B cell (primary cell): ENCODE measurements around the gene PARVG. TPM values are rescaled to one million over a fixed set of nuclear protein-coding genes. Genes with fewer than 3 reads are reported as not detected.

ENCODE experiments used
- ATAC-seq: fragments of 200-7000 bp; cut with Tn5 transposase; one replicate; pipeline ENCODE4 v1.10.0; 2021; ENCODE audit warnings: low read depth, mild to moderate bottlenecking, moderate number of reproducible peaks, moderate library complexity
- CTCF ChIA-PET: fragments of 350-600 bp; sonication (Branson Sonifier 250); formaldehyde crosslinking; loops from one replicate; lab custom pipeline; 2021; ENCODE audit warnings: antibody characterized with exemption, inconsistent platforms; lab: Charles Lee
- POLR2A ChIA-PET: fragments of 350-600 bp; sonication (Branson Sonifier 250); formaldehyde crosslinking; loops from one replicate; lab custom pipeline; 2021; ENCODE audit warnings: antibody characterized with exemption; lab: Charles Lee
- DNase-seq: peaks from one replicate; pipeline ENCODE4 v3.0.0; 2013
- H2AFZ ChIP-seq: 2 replicates; pipeline ENCODE4 v1.6.1; 2012; ENCODE audit warnings: mild to moderate bottlenecking, low read depth, low read length; ENCODE audit not compliant: insufficient read depth, poor library complexity, severe bottlenecking
- H3K27ac ChIP-seq, 2 donors: 1 replicate in 1 of 2; 2 replicates in 1 of 2; pipeline ENCODE4 v1.5.1; 2012 to 2013; ENCODE audit warnings: low read length in 2 of 2, mild to moderate bottlenecking in 2 of 2, moderate library complexity in 1 of 2
- H3K27me3 ChIP-seq, 4 experiments: fragments of 200-600 bp in 1 of 4; sonication (generic) in 1 of 4; replicated peaks in 1 of 4; 1 replicate in 2 of 4; 2 replicates in 2 of 4; pipeline versions ENCODE4 v1.6.1 to v1.7.0; 2013 to 2016; ENCODE audit warnings: low read length in 3 of 4, mild to moderate bottlenecking in 2 of 4, mixed read lengths in 1 of 4, moderate library complexity in 1 of 4; ENCODE audit not compliant: insufficient read depth in 4 of 4, control insufficient read depth in 3 of 4; ENCODE audit errors: control extremely low read depth in 1 of 4
- H3K36me3 ChIP-seq, 2 experiments: replicated peaks in 1 of 2; 1 replicate in 1 of 2; 2 replicates in 1 of 2; pipeline versions ENCODE4 v1.6.1 to v1.7.1; 2013; ENCODE audit warnings: low read length in 1 of 2; ENCODE audit not compliant: insufficient read depth in 2 of 2, control insufficient read depth in 1 of 2; ENCODE audit errors: control extremely low read depth in 1 of 2, extremely low read depth in 1 of 2
- H3K4me1 ChIP-seq, 2 donors: fragments of 200-600 bp in 1 of 2; sonication (generic) in 1 of 2; 1 replicate in 1 of 2; 2 replicates in 1 of 2; pipeline versions ENCODE4 v1.5.1 to v1.6.1; 2013 to 2017; ENCODE audit warnings: low read length in 2 of 2; ENCODE audit not compliant: control insufficient read depth in 2 of 2, insufficient read depth in 2 of 2
- H3K4me2 ChIP-seq: replicated peaks from 2 replicates; pipeline ENCODE3; 2012; ENCODE audit warnings: mild to moderate bottlenecking, low read depth, low read length; ENCODE audit not compliant: poor library complexity, severe bottlenecking
- H3K4me3 ChIP-seq, 5 experiments: fragments of 200-600 bp in 1 of 5; sonication (generic) in 1 of 5; 1 replicate in 3 of 5; 2 replicates in 2 of 5; pipeline versions ENCODE4 v1.5.1 to v1.7.0; 2011 to 2016; ENCODE audit warnings: low read length in 4 of 5, mild to moderate bottlenecking in 4 of 5, low read depth in 2 of 5, control low read depth in 1 of 5, moderate library complexity in 1 of 5; ENCODE audit not compliant: insufficient read depth in 1 of 5; ENCODE audit errors: control extremely low read depth in 1 of 5, extremely low read depth in 1 of 5
- H3K79me2 ChIP-seq: fragments of 200-600 bp; sonication (generic); one replicate; pipeline ENCODE4 v1.6.0; 2016; ENCODE audit warnings: low read length; ENCODE audit not compliant: control insufficient read depth, insufficient read depth
- H3K9ac ChIP-seq: fragments of 200-600 bp; sonication (generic); 2 replicates; pipeline ENCODE4 v1.6.1; 2017; ENCODE audit warnings: mild to moderate bottlenecking, low read length, moderate library complexity
- H3K9me3 ChIP-seq, 3 donors: one replicate each; pipeline versions ENCODE4 v1.6.1 to v1.7.1; 2013; ENCODE audit warnings: low read length in 2 of 3; ENCODE audit not compliant: control insufficient read depth in 2 of 3, insufficient read depth in 1 of 3; ENCODE audit errors: control extremely low read depth in 1 of 3
- H4K20me1 ChIP-seq: 2 replicates; pipeline ENCODE4 v1.6.0; 2012; ENCODE audit warnings: mild to moderate bottlenecking, low read length; ENCODE audit not compliant: insufficient read depth, control insufficient read depth, poor library complexity, severe bottlenecking
- H3K27ac Mint-ChIP-seq: one replicate; pipeline ENCODE4 v1.8.0; 2021; ENCODE audit warnings: mixed read lengths
- H3K27me3 Mint-ChIP-seq: one replicate; pipeline ENCODE4 v1.8.0; 2021; ENCODE audit warnings: mixed read lengths
- H3K4me1 Mint-ChIP-seq: one replicate; pipeline ENCODE4 v1.8.0; 2021; ENCODE audit warnings: mixed read lengths
- H3K4me3 Mint-ChIP-seq: one replicate; pipeline ENCODE4 v1.8.0; 2021; ENCODE audit warnings: mixed read lengths
- H3K9me3 Mint-ChIP-seq: one replicate; pipeline ENCODE4 v1.8.0; 2022; ENCODE audit warnings: mixed read lengths; ENCODE audit not compliant: insufficient read depth
- EZH2 ChIP-seq: IDR thresholded peaks from 2 replicates; pipeline ENCODE4 v1.6.1; 2012; ENCODE audit warnings: borderline replicate concordance, low read depth, mild to moderate bottlenecking, moderate library complexity, low read length; ENCODE audit not compliant: insufficient read depth, poor library complexity, severe bottlenecking
- WGBS: methylation state at CpG from one replicate; pipeline ENCODE4 v1.1.5; 2013; ENCODE audit warnings: missing lambda C conversion rate; ENCODE audit not compliant: insufficient coverage; 5-methylcytosine and 5-hydroxymethylcytosine counted together
- intact Hi-C: fragments of 100-400 bp; cut with micrococcal nuclease; formaldehyde crosslinking; loops from one replicate; pipeline ENCODE4 v1.10.0; 2022
- polyA plus RNA-seq: library from polyadenylated mRNA; depleted of rRNA; stranded (reverse); fragments of >200 nt; gene quantifications from 2 replicates; pipeline ENCODE4 v1.2.3, GENCODE V29; 2012
- total RNA-seq, 2 donors: library from RNA; stranded (reverse); fragments of 120-200 nt in 1 of 2; gene quantifications; 1 replicate in 1 of 2; 2 replicates in 1 of 2; pipeline versions ENCODE4 v1.2.3 to v1.2.4, GENCODE V29; 2013 to 2022
- TF ChIP-seq, protein P1 (sequence below): fragments of 200-600 bp; IDR thresholded peaks from one replicate; pipeline ENCODE4 v1.8.0; 2022; ENCODE audit warnings: antibody characterized with exemption, mild to moderate bottlenecking

PARVG gene
- total and polyA plus RNA-seq, 2 donors (not counting 1 experiment from before 2014, with no cell fraction given) = 247 to 698 TPM

DNA sequence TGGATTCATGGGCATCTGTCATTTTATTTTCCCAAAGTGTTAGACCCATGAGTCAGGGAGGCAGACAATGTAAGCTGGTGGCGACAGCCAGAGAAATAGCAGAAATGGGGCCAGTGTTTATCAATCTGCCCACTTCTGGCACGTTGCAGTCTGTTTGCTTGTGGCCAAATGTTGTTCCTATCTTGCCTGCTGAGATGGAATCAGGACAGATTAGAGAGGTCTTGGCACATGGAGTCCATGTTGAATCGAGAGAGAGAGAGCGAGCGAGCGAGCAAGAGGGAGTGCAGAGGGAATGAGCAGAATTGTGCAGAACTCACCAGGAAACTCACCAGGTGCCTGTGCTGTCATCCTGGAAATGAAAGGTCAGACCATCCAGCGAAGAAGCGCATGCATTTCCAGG, 21.9 kb upstream of the PARVG start:
- no peak overlapping the region for H3K4me3 Mint-ChIP-seq
- 96% methylated on average over 8 of the region's 8 CpGs for WGBS
- H3K4me1 Mint-ChIP-seq = no peaks in the 10 kb centered on the region
- Histone ChIP-seq H3K4me3 (no peak overlapping the region), H3K4me1 (no peaks in the 10 kb centered on the region), H2AFZ (no peak overlapping the region), H3K36me3 (peaks cover 0 to 22% of the 10 kb centered on the region in 2 experiments), H3K4me2 (no peak overlapping the region), H4K20me1 (no peaks in the 10 kb centered on the region), H3K79me2 (no peaks in the 10 kb centered on the region), H3K27me3 (no peaks in the 10 kb centered on the region), H3K9me3 (no peaks in the 10 kb centered on the region), H3K27ac (no peak overlapping the region), H3K9ac (no peak overlapping the region)
- H3K27ac Mint-ChIP-seq = no peak overlapping the region
- no peak for ATAC-seq
- intact Hi-C loops = no loop called here
- POLR2A ChIA-PET = no interaction called here
- H3K9me3 Mint-ChIP-seq = no peaks in the 10 kb centered on the region
- DNase-seq = no peak
- TF ChIP-seq EZH2 = no peak
- TF ChIP-seq, protein P1, sequence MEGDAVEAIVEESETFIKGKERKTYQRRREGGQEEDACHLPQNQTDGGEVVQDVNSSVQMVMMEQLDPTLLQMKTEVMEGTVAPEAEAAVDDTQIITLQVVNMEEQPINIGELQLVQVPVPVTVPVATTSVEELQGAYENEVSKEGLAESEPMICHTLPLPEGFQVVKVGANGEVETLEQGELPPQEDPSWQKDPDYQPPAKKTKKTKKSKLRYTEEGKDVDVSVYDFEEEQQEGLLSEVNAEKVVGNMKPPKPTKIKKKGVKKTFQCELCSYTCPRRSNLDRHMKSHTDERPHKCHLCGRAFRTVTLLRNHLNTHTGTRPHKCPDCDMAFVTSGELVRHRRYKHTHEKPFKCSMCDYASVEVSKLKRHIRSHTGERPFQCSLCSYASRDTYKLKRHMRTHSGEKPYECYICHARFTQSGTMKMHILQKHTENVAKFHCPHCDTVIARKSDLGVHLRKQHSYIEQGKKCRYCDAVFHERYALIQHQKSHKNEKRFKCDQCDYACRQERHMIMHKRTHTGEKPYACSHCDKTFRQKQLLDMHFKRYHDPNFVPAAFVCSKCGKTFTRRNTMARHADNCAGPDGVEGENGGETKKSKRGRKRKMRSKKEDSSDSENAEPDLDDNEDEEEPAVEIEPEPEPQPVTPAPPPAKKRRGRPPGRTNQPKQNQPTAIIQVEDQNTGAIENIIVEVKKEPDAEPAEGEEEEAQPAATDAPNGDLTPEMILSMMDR = no peak
- CTCF ChIA-PET = no interaction called here
- no peaks in the 10 kb centered on the region for H3K27me3 Mint-ChIP-seq

GRCh38 chr22:44159221-44159620, 21.5 kb upstream of the PARVG start:
- Mint-ChIP-seq H3K27me3 (no peaks in the 10 kb centered on the region), H3K4me1 (no peaks in the 10 kb centered on the region), H3K9me3 (no peaks in the 10 kb centered on the region), H3K27ac (no peak overlapping the region), H3K4me3 (no peak overlapping the region)
- 100% methylated on average over 1 of the region's 7 CpGs for WGBS
- Histone ChIP-seq H4K20me1 (no peaks in the 10 kb centered on the region), H3K9me3 (no peaks in the 10 kb centered on the region), H3K4me2 (no peak overlapping the region), H3K79me2 (no peaks in the 10 kb centered on the region), H3K27me3 (no peaks in the 10 kb centered on the region), H3K4me1 (no peaks in the 10 kb centered on the region), H3K36me3 (peaks cover 0 to 26% of the 10 kb centered on the region in 2 experiments), H3K9ac (no peak overlapping the region), H3K27ac (no peak overlapping the region), H3K4me3 (no peak overlapping the region), H2AFZ (no peak overlapping the region)
- TF ChIP-seq, protein P1 = no peak
- no peak for TF ChIP-seq EZH2
- no peak for DNase-seq
- intact Hi-C loops = no loop called here
- ATAC-seq = no peak
- CTCF ChIA-PET = no interaction called here
- POLR2A ChIA-PET = no interaction called here
